ENCODE data around the gene PARD3B. TPM values are rescaled to one million over a fixed set of nuclear protein-coding genes. Genes with fewer than 3 reads are reported as not detected.

The PARD3B gene
- total RNA-seq, 2 experiments from 2014 or later: 0.23 to 0.53 TPM

GRCh38 chr2:205568620-205569019, 1023.3 kb downstream of the PARD3B start:
- Mint-ChIP-seq H3K4me3 (no peak overlapping the region), H3K36me3 (ENCODE audit: low read depth) (no peaks in the 10 kb centered on the region), H3K27ac (no peak overlapping the region), H3K9me3 (no peaks in the 10 kb centered on the region), H3K27me3 (peaks cover 3% of the 10 kb centered on the region), H3K4me1 (no peaks in the 10 kb centered on the region)
- ChIA-PET POLR2A (no interaction called here), CTCF (no interaction called here)
- no peak for DNase-seq

GRCh38 chr2:205570648-205571047, 1025.4 kb downstream of the PARD3B start:
- peaks cover 3% of the 10 kb centered on the region for H3K27me3 Mint-ChIP-seq
- H3K36me3 Mint-ChIP-seq (ENCODE audit: low read depth): no peaks in the 10 kb centered on the region
- H3K4me1 Mint-ChIP-seq: no peaks in the 10 kb centered on the region
- no peak overlapping the region for H3K27ac Mint-ChIP-seq
- ChIA-PET CTCF (no interaction called here), POLR2A (no interaction called here)
- H3K4me3 Mint-ChIP-seq: no peak overlapping the region
- H3K9me3 Mint-ChIP-seq: no peaks in the 10 kb centered on the region
- DNase-seq: no peak

GRCh38 chr2:205571360-205571959, 1026.2 kb downstream of the PARD3B start:
- no peak overlapping the region for H3K4me3 Mint-ChIP-seq
- CTCF ChIA-PET: no interaction called here
- no peaks in the 10 kb centered on the region for H3K9me3 Mint-ChIP-seq
- H3K27ac Mint-ChIP-seq: no peak overlapping the region
- DNase-seq: no peak
- POLR2A ChIA-PET: no interaction called here
- no peaks in the 10 kb centered on the region for H3K4me1 Mint-ChIP-seq
- peaks cover 1% of the 10 kb centered on the region for H3K27me3 Mint-ChIP-seq
- no peaks in the 10 kb centered on the region for H3K36me3 Mint-ChIP-seq (ENCODE audit: low read depth)

GRCh38 chr2:205574001-205574400, 1028.7 kb downstream of the PARD3B start:
- no peaks in the 10 kb centered on the region for H3K9me3 Mint-ChIP-seq
- H3K4me1 Mint-ChIP-seq: no peaks in the 10 kb centered on the region
- H3K4me3 Mint-ChIP-seq: no peak overlapping the region
- no peaks in the 10 kb centered on the region for H3K36me3 Mint-ChIP-seq (ENCODE audit: low read depth)
- H3K27ac Mint-ChIP-seq: no peak overlapping the region
- ChIA-PET POLR2A (no interaction called here), CTCF (no interaction called here)
- no peak for DNase-seq
- H3K27me3 Mint-ChIP-seq: peaks cover 1% of the 10 kb centered on the region

- Mint-ChIP-seq H3K4me1 (no peaks in the 10 kb centered on the region), H3K27ac (no peak overlapping the region), H3K9me3 (peaks cover 2% of the 10 kb centered on the region), H3K36me3 (ENCODE audit: low read depth) (no peaks in the 10 kb centered on the region), H3K4me3 (no peak overlapping the region), H3K27me3 (no peaks in the 10 kb centered on the region)
- ChIA-PET CTCF (interaction anchor here (0.6 kb wide), 1 partner anchor 327 kb away, joined by 4 read pairs; no protein-coding TSS in a partner anchor), POLR2A (no interaction called here)
- no peak for DNase-seq
Observed at GRCh38 chr2:205579335-205579734, 1034.1 kb downstream of the PARD3B start.

- Mint-ChIP-seq H3K4me1 (no peaks in the 10 kb centered on the region), H3K4me3 (no peak overlapping the region), H3K36me3 (ENCODE audit: low read depth) (no peaks in the 10 kb centered on the region), H3K27ac (no peak overlapping the region), H3K27me3 (no peaks in the 10 kb centered on the region), H3K9me3 (peaks cover 2% of the 10 kb centered on the region)
- POLR2A ChIA-PET: no interaction called here
- no peak for DNase-seq
- CTCF ChIA-PET: no interaction called here
Observed at GRCh38 chr2:205580212-205580987, 1035.1 kb downstream of the PARD3B start.

- Mint-ChIP-seq H3K27ac (no peak overlapping the region), H3K36me3 (ENCODE audit: low read depth) (no peaks in the 10 kb centered on the region), H3K9me3 (peaks cover 2% of the 10 kb centered on the region), H3K4me3 (no peak overlapping the region), H3K27me3 (no peaks in the 10 kb centered on the region), H3K4me1 (no peaks in the 10 kb centered on the region)
- ChIA-PET POLR2A (no interaction called here), CTCF (no interaction called here)
- no peak for DNase-seq
Observed at GRCh38 chr2:205582366-205582765, 1037.1 kb downstream of the PARD3B start.

GRCh38 chr2:205585449-205586383, 1040.4 kb downstream of the PARD3B start:
- no peak for DNase-seq
- Mint-ChIP-seq H3K4me1 (no peaks in the 10 kb centered on the region), H3K27me3 (no peaks in the 10 kb centered on the region), H3K9me3 (peaks cover 2% of the 10 kb centered on the region), H3K36me3 (ENCODE audit: low read depth) (no peaks in the 10 kb centered on the region), H3K4me3 (no peak overlapping the region), H3K27ac (no peak overlapping the region)
- CTCF ChIA-PET: interaction anchor here (1.3 kb wide), 1 partner anchor 90 kb away, joined by 4 read pairs; no protein-coding TSS in a partner anchor
- POLR2A ChIA-PET: no interaction called here

- no peak for DNase-seq
- ChIA-PET POLR2A (no interaction called here), CTCF (interaction anchor here (1.3 kb wide), 1 partner anchor 89 kb away, joined by 4 read pairs; no protein-coding TSS in a partner anchor)
- no peaks in the 10 kb centered on the region for H3K27me3 Mint-ChIP-seq
- H3K4me1 Mint-ChIP-seq: no peaks in the 10 kb centered on the region
- peaks cover 2% of the 10 kb centered on the region for H3K9me3 Mint-ChIP-seq
- H3K4me3 Mint-ChIP-seq: no peak overlapping the region
- H3K36me3 Mint-ChIP-seq (ENCODE audit: low read depth): no peaks in the 10 kb centered on the region
- no peak overlapping the region for H3K27ac Mint-ChIP-seq
Observed at GRCh38 chr2:205586626-205587025, 1041.4 kb downstream of the PARD3B start.

- Mint-ChIP-seq H3K36me3 (ENCODE audit: low read depth) (no peaks in the 10 kb centered on the region), H3K4me3 (no peak overlapping the region), H3K27ac (no peak overlapping the region), H3K4me1 (no peaks in the 10 kb centered on the region), H3K27me3 (no peaks in the 10 kb centered on the region), H3K9me3 (no peaks in the 10 kb centered on the region)
- CTCF ChIA-PET: no interaction called here
- no peak for DNase-seq
- POLR2A ChIA-PET: no interaction called here
Observed at GRCh38 chr2:205589479-205589878, 1044.2 kb downstream of the PARD3B start.

GRCh38 chr2:205590759-205591158, 1045.5 kb downstream of the PARD3B start:
- Mint-ChIP-seq H3K4me3 (no peak overlapping the region), H3K27me3 (no peaks in the 10 kb centered on the region), H3K27ac (no peak overlapping the region), H3K36me3 (ENCODE audit: low read depth) (no peaks in the 10 kb centered on the region), H3K9me3 (no peaks in the 10 kb centered on the region), H3K4me1 (no peaks in the 10 kb centered on the region)
- no peak for DNase-seq
- ChIA-PET POLR2A (no interaction called here), CTCF (no interaction called here)

- H3K27ac Mint-ChIP-seq: no peak overlapping the region
Observed at GRCh38 chr2:205593891-205594290, 1048.6 kb downstream of the PARD3B start.

GRCh38 chr2:205596581-205596980, 1051.3 kb downstream of the PARD3B start:
- H3K27ac Mint-ChIP-seq: no peak overlapping the region
- H3K36me3 Mint-ChIP-seq (ENCODE audit: low read depth): no peaks in the 10 kb centered on the region

More at GRCh38 chr2:205593891-205594290, 1048.6 kb downstream of the PARD3B start:
- no peaks in the 10 kb centered on the region for H3K27me3 Mint-ChIP-seq
- no peak for DNase-seq
- H3K9me3 Mint-ChIP-seq: no peaks in the 10 kb centered on the region
- H3K4me3 Mint-ChIP-seq: no peak overlapping the region
- no peaks in the 10 kb centered on the region for H3K4me1 Mint-ChIP-seq
- CTCF ChIA-PET: no interaction called here
- POLR2A ChIA-PET: no interaction called here
- H3K36me3 Mint-ChIP-seq (ENCODE audit: low read depth): no peaks in the 10 kb centered on the region

More at GRCh38 chr2:205596581-205596980, 1051.3 kb downstream of the PARD3B start:
- POLR2A ChIA-PET: no interaction called here
- no peak for DNase-seq
- Mint-ChIP-seq H3K9me3 (no peaks in the 10 kb centered on the region), H3K4me3 (no peak overlapping the region), H3K27me3 (no peaks in the 10 kb centered on the region), H3K4me1 (no peaks in the 10 kb centered on the region)
- CTCF ChIA-PET: no interaction called here
